IPS-18c (cell line): ENCODE results near the gene MED13.
"Not testable (repeated sequence)": the region's sequence is repeated elsewhere in the genome, so short reads cannot be mapped to it uniquely, and the experiment has no call there.

Experiments used
- H3K4me3 ChIP-seq: 2 replicates; pipeline ENCODE4 v1.7.0; 2013; ENCODE audit warnings: low read depth, mild to moderate bottlenecking, low read length, moderate library complexity; ENCODE audit not compliant: insufficient read depth
- H3K9me3 ChIP-seq: one replicate; pipeline ENCODE4 v1.6.1; 2013; ENCODE audit warnings: mild to moderate bottlenecking, low read length, moderate library complexity; ENCODE audit not compliant: control insufficient read depth, insufficient read depth

The MED13 gene

GRCh38 chr17:62038248-62038647 is 26.8 kb downstream of the MED13 start:
- no peaks in the 10 kb centered on the region for H3K9me3 ChIP-seq
- H3K4me3 ChIP-seq: no peak overlapping the region

GRCh38 chr17:62033317-62033716 is 31.8 kb downstream of the MED13 start:
- Histone ChIP-seq H3K4me3 (no peak overlapping the region), H3K9me3 (no peaks in the 10 kb centered on the region)

- no peak overlapping the region for H3K4me3 ChIP-seq
Measured at GRCh38 chr17:62032480-62032879, 32.6 kb downstream of the MED13 start.

DNA sequence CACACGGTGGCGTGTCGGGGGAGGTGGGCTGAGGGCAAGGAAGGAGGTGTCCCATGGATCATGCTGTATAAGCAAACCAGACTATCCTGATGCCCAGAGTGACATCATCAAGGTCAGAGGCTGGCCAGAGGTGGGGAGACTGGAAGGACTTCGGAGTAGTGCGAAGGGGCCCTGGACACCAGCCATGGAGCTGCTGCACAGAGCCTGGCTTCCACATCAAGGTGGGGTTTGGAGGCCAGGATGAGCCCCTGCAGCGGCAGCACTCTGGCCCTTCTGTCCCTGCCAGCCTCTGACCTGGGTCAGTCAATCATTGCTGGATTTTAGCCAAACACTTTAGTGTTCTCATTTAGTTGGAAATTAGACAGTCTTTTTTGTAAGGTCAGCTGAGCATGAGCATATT is 34.8 kb downstream of the MED13 start:
- Histone ChIP-seq H3K9me3 (no peaks in the 10 kb centered on the region), H3K4me3 (no peak overlapping the region)

More at GRCh38 chr17:62032480-62032879, 32.6 kb downstream of the MED13 start:
- no peaks in the 10 kb centered on the region for H3K9me3 ChIP-seq

DNA sequence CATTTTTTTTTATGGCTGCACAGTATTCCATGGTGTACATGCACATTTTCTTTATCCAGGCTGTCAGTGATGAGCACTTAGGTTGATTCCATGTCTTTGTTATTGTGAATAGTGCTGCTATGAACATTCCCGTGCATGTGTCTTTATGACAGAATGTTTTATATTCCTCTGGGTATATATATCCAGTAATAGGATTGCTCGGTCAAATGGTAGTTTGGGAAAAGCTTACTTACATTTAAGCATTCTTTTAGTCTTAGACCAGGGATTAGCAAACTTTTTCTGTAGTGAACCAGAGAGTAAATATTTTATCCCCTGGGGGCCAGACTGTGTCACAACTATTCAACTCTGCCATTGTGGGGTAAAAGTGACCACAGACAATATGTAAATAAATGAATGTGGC is 40.2 kb downstream of the MED13 start:
- Histone ChIP-seq H3K4me3 (no peak overlapping the region), H3K9me3 (no peaks in the 10 kb centered on the region)

GRCh38 chr17:62017912-62018311 is 47.2 kb downstream of the MED13 start:
- no peak overlapping the region for H3K4me3 ChIP-seq
- H3K9me3 ChIP-seq: peaks cover 2% of the 10 kb centered on the region

GRCh38 chr17:62017496-62017895 is 47.6 kb downstream of the MED13 start:
- peaks cover 2% of the 10 kb centered on the region for H3K9me3 ChIP-seq
- H3K4me3 ChIP-seq: no peak overlapping the region

GRCh38 chr17:62014526-62014925 is 50.6 kb downstream of the MED13 start:
- peaks cover 2% of the 10 kb centered on the region for H3K9me3 ChIP-seq
- no peak overlapping the region for H3K4me3 ChIP-seq

DNA sequence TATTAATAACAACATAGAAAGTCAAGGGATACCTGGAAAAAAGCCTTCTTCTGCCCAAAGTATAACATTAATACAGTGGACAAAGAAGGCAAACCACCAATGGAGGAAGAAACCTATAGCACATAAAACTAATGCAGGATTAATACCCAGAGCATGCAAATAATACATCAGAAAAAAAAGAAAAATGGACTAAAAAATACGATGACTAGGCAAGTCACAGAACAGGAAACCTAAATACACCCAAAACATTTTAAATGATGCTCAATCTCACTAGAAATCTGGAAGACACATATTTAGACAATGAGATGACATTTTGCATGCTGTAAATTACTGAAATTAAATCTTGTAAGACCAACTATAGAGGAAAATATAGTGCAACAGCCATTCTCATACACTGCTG is 55.9 kb downstream of the MED13 start:
- no peak overlapping the region for H3K4me3 ChIP-seq

GRCh38 chr17:62008294-62008693 is 56.8 kb downstream of the MED13 start:
- Histone ChIP-seq H3K4me3 (no peak overlapping the region), H3K9me3 (no peaks in the 10 kb centered on the region)

More for the DNA sequence above, 55.9 kb downstream of the MED13 start:
- no peaks in the 10 kb centered on the region for H3K9me3 ChIP-seq

GRCh38 chr17:62004388-62004787 is 60.7 kb downstream of the MED13 start:
- Histone ChIP-seq H3K4me3 (no peak overlapping the region), H3K9me3 (no peaks in the 10 kb centered on the region)

- H3K9me3 ChIP-seq, H3K4me3 ChIP-seq: not testable (repeated sequence)
Measured at GRCh38 chr17:62003141-62003540, 61.9 kb downstream of the MED13 start.

- H3K9me3 ChIP-seq: no peaks in the 10 kb centered on the region
- H3K4me3 ChIP-seq: no peak overlapping the region
Measured at GRCh38 chr17:62001105-62001504, 64.0 kb downstream of the MED13 start.

DNA sequence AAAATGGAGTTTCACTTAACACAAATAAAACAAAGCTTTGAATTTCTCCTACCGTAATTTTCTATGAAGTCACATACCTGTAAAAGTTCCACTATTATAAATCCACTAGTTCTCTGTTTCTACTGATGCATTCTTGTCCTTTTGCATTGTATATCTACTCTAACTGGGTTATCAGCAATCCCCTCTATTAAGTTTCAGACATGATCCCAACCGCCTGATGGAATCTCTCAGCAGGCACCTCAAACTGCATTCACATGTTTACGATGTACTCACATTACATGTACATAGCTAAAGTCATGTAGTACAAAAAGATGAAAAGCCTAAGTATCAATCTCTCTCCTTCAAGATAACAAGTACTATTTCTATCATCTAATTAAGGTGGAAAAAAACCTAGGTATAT is 64.9 kb downstream of the MED13 start:
- H3K4me3 ChIP-seq: no peak overlapping the region
- no peaks in the 10 kb centered on the region for H3K9me3 ChIP-seq

GRCh38 chr17:61998534-61998933 is 66.5 kb downstream of the MED13 start:
- not testable (repeated sequence) for H3K4me3 ChIP-seq, H3K9me3 ChIP-seq

DNA sequence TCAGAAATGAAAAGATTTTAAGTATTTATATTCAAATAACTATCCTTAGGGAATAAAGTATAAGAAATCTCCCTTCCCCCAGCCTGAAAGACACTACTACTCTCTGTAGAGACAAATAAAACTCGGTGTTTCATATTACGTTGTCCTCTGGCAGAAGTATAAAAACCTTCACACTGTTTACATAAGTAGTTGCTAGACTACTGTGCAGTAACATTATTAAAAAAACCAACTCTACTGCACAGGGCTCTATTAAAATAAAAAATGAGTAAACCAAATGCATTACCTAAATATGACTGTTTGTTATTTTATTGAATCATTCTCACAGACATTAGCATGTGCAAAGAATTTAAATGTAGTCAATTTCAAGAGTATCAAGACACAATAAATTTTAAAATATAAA is 67.4 kb downstream of the MED13 start:
- Histone ChIP-seq H3K9me3 (no peaks in the 10 kb centered on the region), H3K4me3 (no peak overlapping the region)

DNA sequence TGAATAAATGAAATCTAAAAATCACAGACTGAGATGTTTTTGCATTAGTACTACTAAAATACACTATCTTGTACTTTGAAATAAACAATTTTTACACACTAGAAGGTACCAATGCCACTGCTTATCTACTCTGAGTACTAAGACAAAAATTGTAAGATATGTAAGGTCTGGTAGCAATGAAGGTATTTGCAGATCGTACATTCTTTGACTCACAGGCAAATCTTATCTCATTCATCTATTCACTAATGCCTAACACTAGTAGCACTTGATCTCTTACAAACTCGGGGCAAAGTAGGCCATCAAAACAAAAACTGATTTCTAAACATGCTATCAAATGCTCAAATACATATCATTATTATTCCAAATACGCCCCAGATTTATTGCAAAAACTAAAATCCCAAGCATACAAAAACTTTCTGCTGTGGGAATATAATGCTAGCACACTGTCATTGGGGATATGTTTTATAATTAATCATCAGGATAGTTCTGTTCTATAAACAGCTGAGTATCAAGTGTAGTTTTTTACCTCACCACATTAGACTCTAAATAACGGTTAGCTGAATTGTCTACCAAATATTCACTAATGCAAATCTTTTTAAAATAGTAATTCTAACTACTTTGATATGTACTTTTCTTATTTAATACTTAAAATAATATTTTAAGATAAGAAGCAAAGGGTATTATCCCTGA is 68.0 kb downstream of the MED13 start:
- no peaks in the 10 kb centered on the region for H3K9me3 ChIP-seq
- no peak overlapping the region for H3K4me3 ChIP-seq

- Histone ChIP-seq H3K9me3 (no peaks in the 10 kb centered on the region), H3K4me3 (no peak overlapping the region)
Measured at GRCh38 chr17:61989509-61989908, 75.6 kb downstream of the MED13 start.

DNA sequence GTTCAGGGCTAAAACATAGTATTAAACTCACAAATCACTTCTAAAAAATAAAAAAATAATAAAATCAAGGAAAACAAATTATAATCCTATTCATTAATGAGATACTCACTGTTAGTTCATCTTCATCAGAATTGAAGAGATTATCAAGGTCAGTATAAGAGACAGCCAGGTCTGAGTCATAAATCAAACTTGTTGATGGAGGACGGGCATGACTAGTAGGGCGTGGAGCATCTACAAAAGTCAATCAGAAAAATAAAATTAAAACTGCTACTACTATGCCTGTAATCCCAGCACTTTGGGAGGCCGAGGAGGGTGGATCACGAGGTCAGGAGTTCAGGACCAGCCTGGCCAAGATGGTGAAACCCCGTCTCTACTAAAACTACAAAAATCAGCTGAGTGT is 78.2 kb downstream of the MED13 start:
- Histone ChIP-seq H3K4me3 (no peak overlapping the region), H3K9me3 (no peaks in the 10 kb centered on the region)
